SH-SY5Y (cell line): ENCODE results near the gene PLAC9.

ENCODE experiments used
- GATA2 ChIP-seq: IDR thresholded peaks from 2 replicates; pipeline ENCODE4 v1.6.1; 2011; ENCODE audit warnings: mild to moderate bottlenecking, low read depth, low read length
- GATA3 ChIP-seq: IDR thresholded peaks from 2 replicates; pipeline ENCODE4 v1.6.1; 2011; ENCODE audit warnings: low read depth, mild to moderate bottlenecking, low read length, moderate library complexity

GRCh38 chr10:80192553-80192952, 60.0 kb downstream of the PLAC9 start:
- TF ChIP-seq GATA2 (no peak), GATA3 (no peak)
